HCT116 (cell line): Measurements from ENCODE around the gene SLC24A2.

ENCODE experiments used
- ELF1 ChIP-seq: IDR thresholded peaks from 2 replicates; pipeline ENCODE4 v1.6.1; 2012; ENCODE audit warnings: low read depth, borderline replicate concordance
- EZH2 ChIP-seq: fragments of 200-600 bp; sonication (generic); IDR thresholded peaks from 2 replicates; pipeline ENCODE4 v1.6.1; 2017; ENCODE audit warnings: antibody characterized with exemption, mixed run types
- FOSL1 ChIP-seq: IDR thresholded peaks from 2 replicates; pipeline ENCODE4 v1.6.1; 2012; ENCODE audit warnings: low read depth
- JUND ChIP-seq: IDR thresholded peaks from 2 replicates; pipeline ENCODE4 v1.6.1; 2012
- POLR2A ChIP-seq: IDR thresholded peaks from 2 replicates; pipeline ENCODE4 v1.7.0; 2011; ENCODE audit warnings: borderline replicate concordance; ENCODE audit not compliant: insufficient read depth, insufficient read length; ENCODE audit errors: extremely low read depth
- SRF ChIP-seq: IDR thresholded peaks from 2 replicates; pipeline ENCODE4 v1.6.1; 2012; ENCODE audit warnings: low read depth
- YY1 ChIP-seq: IDR thresholded peaks from 2 replicates; pipeline ENCODE4 v1.6.1; 2011; ENCODE audit warnings: low read length, low read depth, moderate library complexity, mild to moderate bottlenecking; ENCODE audit not compliant: insufficient replicate concordance; ENCODE audit errors: extremely low read depth
- TF ChIP-seq, protein P1 (sequence below): IDR thresholded peaks from 2 replicates; pipeline ENCODE4 v1.6.1; 2012; ENCODE audit warnings: low read depth

DNA sequence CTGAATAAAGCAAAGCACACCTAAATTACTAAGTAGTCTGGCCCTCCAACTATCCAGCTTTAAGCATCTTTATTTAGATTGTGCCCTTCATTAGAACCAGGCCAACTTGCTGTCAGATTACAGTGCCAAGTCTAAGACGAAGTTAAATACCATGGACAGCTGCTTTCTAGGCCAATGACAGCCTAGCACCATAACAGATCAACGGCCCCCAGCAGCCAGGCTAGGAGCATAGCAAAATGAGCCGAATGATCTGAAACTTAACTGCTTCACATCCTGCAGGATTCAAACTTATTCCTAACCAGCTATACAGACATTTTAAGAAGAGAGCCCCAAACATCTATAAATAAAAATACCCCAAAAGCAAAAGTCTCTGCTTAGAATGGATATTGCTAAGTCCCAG is 6.8 kb downstream of the SLC24A2 start:
- TF ChIP-seq YY1 (no peak), SRF (no peak), POLR2A (no peak), ELF1 (no peak), EZH2 (no peak), FOSL1 (no peak), JUND (no peak)
- TF ChIP-seq, protein P1, sequence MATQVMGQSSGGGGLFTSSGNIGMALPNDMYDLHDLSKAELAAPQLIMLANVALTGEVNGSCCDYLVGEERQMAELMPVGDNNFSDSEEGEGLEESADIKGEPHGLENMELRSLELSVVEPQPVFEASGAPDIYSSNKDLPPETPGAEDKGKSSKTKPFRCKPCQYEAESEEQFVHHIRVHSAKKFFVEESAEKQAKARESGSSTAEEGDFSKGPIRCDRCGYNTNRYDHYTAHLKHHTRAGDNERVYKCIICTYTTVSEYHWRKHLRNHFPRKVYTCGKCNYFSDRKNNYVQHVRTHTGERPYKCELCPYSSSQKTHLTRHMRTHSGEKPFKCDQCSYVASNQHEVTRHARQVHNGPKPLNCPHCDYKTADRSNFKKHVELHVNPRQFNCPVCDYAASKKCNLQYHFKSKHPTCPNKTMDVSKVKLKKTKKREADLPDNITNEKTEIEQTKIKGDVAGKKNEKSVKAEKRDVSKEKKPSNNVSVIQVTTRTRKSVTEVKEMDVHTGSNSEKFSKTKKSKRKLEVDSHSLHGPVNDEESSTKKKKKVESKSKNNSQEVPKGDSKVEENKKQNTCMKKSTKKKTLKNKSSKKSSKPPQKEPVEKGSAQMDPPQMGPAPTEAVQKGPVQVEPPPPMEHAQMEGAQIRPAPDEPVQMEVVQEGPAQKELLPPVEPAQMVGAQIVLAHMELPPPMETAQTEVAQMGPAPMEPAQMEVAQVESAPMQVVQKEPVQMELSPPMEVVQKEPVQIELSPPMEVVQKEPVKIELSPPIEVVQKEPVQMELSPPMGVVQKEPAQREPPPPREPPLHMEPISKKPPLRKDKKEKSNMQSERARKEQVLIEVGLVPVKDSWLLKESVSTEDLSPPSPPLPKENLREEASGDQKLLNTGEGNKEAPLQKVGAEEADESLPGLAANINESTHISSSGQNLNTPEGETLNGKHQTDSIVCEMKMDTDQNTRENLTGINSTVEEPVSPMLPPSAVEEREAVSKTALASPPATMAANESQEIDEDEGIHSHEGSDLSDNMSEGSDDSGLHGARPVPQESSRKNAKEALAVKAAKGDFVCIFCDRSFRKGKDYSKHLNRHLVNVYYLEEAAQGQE: peak; percentile 66
